ENCODE data around the gene SLC6A9.

SLC6A9 gene

GRCh38 chr1:43981636-43982035 is 49.6 kb downstream of the SLC6A9 start:
- DNase-seq: no peak

GRCh38 chr1:43981135-43981491 is 50.1 kb downstream of the SLC6A9 start:
- DNase-seq: no peak

- DNase-seq: no peak
Observed at GRCh38 chr1:43980255-43981134, 50.8 kb downstream of the SLC6A9 start.

- DNase-seq: no peak
Observed at GRCh38 chr1:43979528-43980254, 51.6 kb downstream of the SLC6A9 start.

- DNase-seq: no peak
Observed at GRCh38 chr1:43979261-43979527, 52.1 kb downstream of the SLC6A9 start.

GRCh38 chr1:43978551-43979260 is 52.6 kb downstream of the SLC6A9 start, which contains the start of gene B4GALT2:
TSS of gene B4GALT2 (plus strand) at chr1:43979210. CDS start at chr1:43981161, 1,951 bp downstream.
- DNase-seq: no peak

- DNase-seq: no peak
Observed at GRCh38 chr1:43978264-43978550, 53.1 kb downstream of the SLC6A9 start.

GRCh38 chr1:43977376-43978263 is 53.6 kb downstream of the SLC6A9 start:
- DNase-seq: no peak

GRCh38 chr1:43976890-43977289 is 54.4 kb downstream of the SLC6A9 start:
- no peak for DNase-seq

- DNase-seq: no peak
Observed at GRCh38 chr1:43976045-43976444, 55.2 kb downstream of the SLC6A9 start.

GRCh38 chr1:43975249-43975961 is 55.9 kb downstream of the SLC6A9 start:
- DNase-seq: peak; percentile 28

- DNase-seq: peak; percentile 96
Observed at GRCh38 chr1:43974443-43975248, 56.6 kb downstream of the SLC6A9 start, which contains the start of gene ATP6V0B. TSS of gene ATP6V0B (plus strand) at chr1:43974960. CDS start at chr1:43975041, 81 bp downstream.

GRCh38 chr1:43973981-43974442 is 57.2 kb downstream of the SLC6A9 start:
- no peak for DNase-seq

- DNase-seq: no peak
Observed at GRCh38 chr1:43971336-43971980, 59.8 kb downstream of the SLC6A9 start.

- no peak for DNase-seq
Observed at GRCh38 chr1:43970911-43971310, 60.4 kb downstream of the SLC6A9 start.

- DNase-seq: no peak
Observed at GRCh38 chr1:43970502-43970901, 60.8 kb downstream of the SLC6A9 start.

GRCh38 chr1:43969746-43970466 is 61.4 kb downstream of the SLC6A9 start, which contains the start of gene DPH2:
TSS of gene DPH2 (plus strand) at chr1:43970010. CDS start at chr1:43970176, 166 bp downstream.
- peak; percentile 94 for DNase-seq

- DNase-seq: no peak
Observed at GRCh38 chr1:43969416-43969745, 61.9 kb downstream of the SLC6A9 start.

GRCh38 chr1:43968348-43968948 is 62.8 kb downstream of the SLC6A9 start:
- no peak for DNase-seq

Measured in effector CD4-positive, alpha-beta T cell (primary cell).